Duodenal mucosa (tissue), 2 donors: ENCODE results near the gene ARNT2.

Experiments used
- H3K27ac ChIP-seq: one replicate; pipeline ENCODE4 v1.7.0; 2013; ENCODE audit warnings: low read depth, low read length
- H3K27me3 ChIP-seq, 2 donors: one replicate each; pipeline ENCODE4 v1.7.0; 2013; ENCODE audit warnings: low read length in 2 of 2, control low read depth in 1 of 2; ENCODE audit not compliant: insufficient read depth in 2 of 2, control insufficient read depth in 1 of 2
- H3K36me3 ChIP-seq, 2 donors: one replicate each; pipeline ENCODE4 v1.7.0; 2013; ENCODE audit warnings: low read length in 2 of 2, control low read depth in 1 of 2; ENCODE audit not compliant: insufficient read depth in 2 of 2, control insufficient read depth in 1 of 2
- H3K4me1 ChIP-seq, 2 donors: one replicate each; pipeline ENCODE4 v1.7.0; 2013; ENCODE audit warnings: low read length in 2 of 2, control low read depth in 1 of 2; ENCODE audit not compliant: insufficient read depth in 2 of 2, control insufficient read depth in 1 of 2
- H3K4me3 ChIP-seq, 2 donors: one replicate each; pipeline ENCODE4 v1.7.0; 2013; ENCODE audit warnings: low read length in 2 of 2, low read depth in 1 of 2
- H3K9ac ChIP-seq, 2 donors: one replicate each; pipeline ENCODE4 v1.7.0; 2013; ENCODE audit warnings: low read length in 2 of 2, low read depth in 1 of 2
- H3K9me3 ChIP-seq, 2 donors: one replicate each; pipeline ENCODE4 v1.7.0; 2013; ENCODE audit warnings: low read length in 2 of 2, control low read depth in 1 of 2; ENCODE audit not compliant: control insufficient read depth in 1 of 2

The ARNT2 gene

GRCh38 chr15:80485370-80486164, 81.4 kb downstream of the ARNT2 start:
- H3K9ac ChIP-seq = no peak overlapping the region
- H3K36me3 ChIP-seq = no peaks in the 10 kb centered on the region
- H3K27ac ChIP-seq = no peak overlapping the region
- no peaks in the 10 kb centered on the region for H3K9me3 ChIP-seq
- no peaks in the 10 kb centered on the region for H3K4me1 ChIP-seq
- H3K27me3 ChIP-seq = no peaks in the 10 kb centered on the region
- no peak overlapping the region for H3K4me3 ChIP-seq

GRCh38 chr15:80487839-80488390, 83.7 kb downstream of the ARNT2 start:
- no peaks in the 10 kb centered on the region for H3K27me3 ChIP-seq
- H3K9ac ChIP-seq = no peak overlapping the region
- H3K27ac ChIP-seq = no peak overlapping the region
- H3K9me3 ChIP-seq = no peaks in the 10 kb centered on the region
- no peak overlapping the region for H3K4me3 ChIP-seq
- no peaks in the 10 kb centered on the region for H3K36me3 ChIP-seq
- H3K4me1 ChIP-seq = no peaks in the 10 kb centered on the region

GRCh38 chr15:80489030-80489594, 84.9 kb downstream of the ARNT2 start:
- Histone ChIP-seq H3K9me3 (no peaks in the 10 kb centered on the region), H3K27ac (no peak overlapping the region), H3K9ac (no peak overlapping the region), H3K36me3 (no peaks in the 10 kb centered on the region), H3K27me3 (no peaks in the 10 kb centered on the region), H3K4me3 (no peak overlapping the region), H3K4me1 (no peaks in the 10 kb centered on the region)

DNA sequence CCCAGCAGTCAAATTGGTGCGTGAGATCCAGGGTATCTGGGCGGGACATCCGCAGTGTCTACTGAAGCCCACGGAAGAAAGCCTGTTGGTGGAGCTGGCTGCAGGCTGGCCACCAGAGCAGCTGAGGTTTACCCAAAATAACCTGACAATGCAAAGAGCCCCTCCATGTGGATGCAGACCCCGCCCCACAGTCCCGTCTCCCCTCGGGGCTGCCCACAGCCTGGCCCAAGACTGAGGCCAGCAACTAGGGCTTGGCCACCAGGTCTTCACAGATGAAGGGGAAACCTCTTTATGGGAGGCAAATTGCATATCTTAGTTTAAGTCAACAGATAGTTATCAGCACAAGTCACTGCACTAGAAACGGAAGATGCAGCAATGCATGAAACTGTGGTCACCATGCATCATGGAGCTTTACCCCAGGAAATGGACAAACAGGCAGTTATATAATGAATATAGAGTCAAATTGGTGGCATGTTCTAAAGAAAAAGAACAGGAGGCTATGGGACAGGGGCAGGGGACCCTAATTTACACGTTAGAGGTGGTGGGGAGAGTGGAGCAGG, 86.3 kb downstream of the ARNT2 start:
- no peak overlapping the region for H3K27ac ChIP-seq
- no peak overlapping the region for H3K4me3 ChIP-seq
- H3K27me3 ChIP-seq = no peaks in the 10 kb centered on the region
- no peaks in the 10 kb centered on the region for H3K4me1 ChIP-seq
- H3K36me3 ChIP-seq = no peaks in the 10 kb centered on the region
- H3K9ac ChIP-seq = no peak overlapping the region
- no peaks in the 10 kb centered on the region for H3K9me3 ChIP-seq

DNA sequence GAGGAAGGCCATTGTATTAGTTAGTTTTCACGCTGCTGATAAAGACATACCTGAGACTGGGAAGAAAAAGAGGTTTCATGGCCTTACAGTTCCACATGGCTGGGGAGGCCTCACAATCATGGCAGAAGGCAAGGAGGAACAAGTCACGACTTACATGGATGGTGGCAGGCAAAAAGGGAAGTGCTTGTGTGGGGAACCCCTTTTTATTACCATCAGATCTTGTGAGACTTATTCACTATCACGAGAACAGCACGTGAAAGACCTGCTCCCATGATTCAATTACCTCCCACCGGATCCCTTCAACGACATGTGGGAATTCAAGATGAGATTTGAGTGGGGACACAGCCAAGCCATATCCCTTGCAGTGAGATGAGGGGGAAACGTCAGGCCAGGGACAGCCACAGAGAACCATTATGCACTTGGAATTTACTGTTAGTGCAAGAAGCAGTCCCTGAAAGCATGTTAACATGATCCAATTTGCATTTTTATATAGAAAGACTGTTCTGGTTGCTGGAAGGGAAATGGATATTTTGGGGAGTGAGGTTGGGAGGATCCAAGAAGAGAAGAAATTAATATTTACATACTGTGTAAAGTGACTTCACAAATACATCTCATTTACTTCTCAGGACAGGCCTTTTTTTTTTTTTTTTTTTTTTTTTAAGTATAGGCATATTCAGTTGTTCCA, 87.1 kb downstream of the ARNT2 start:
- no peak overlapping the region for H3K9ac ChIP-seq
- H3K27me3 ChIP-seq = no peaks in the 10 kb centered on the region
- H3K4me1 ChIP-seq = no peaks in the 10 kb centered on the region
- no peaks in the 10 kb centered on the region for H3K9me3 ChIP-seq
- H3K4me3 ChIP-seq = no peak overlapping the region
- no peak overlapping the region for H3K27ac ChIP-seq
- H3K36me3 ChIP-seq = no peaks in the 10 kb centered on the region

DNA sequence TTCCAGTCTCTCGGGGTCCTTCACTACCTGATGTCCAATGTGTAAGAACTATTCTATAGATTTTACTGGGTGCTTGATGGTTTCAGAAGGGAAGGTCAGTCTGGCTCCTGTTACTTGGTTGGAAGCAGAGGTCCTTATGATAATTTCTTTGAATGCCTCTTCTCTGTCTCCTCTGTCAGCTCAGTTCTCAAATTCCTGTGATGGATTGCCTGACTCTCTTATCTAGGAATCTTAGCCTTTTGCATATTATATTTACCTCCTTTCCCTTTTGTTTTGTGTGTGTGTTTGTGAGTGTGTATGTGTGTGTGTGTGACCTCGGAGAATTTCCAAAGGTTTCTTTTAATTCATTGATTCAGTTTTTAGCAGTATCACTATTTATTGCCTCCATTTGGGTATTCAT, 88.2 kb downstream of the ARNT2 start:
- Histone ChIP-seq H3K27me3 (no peaks in the 10 kb centered on the region), H3K36me3 (no peaks in the 10 kb centered on the region), H3K9ac (no peak overlapping the region), H3K4me1 (no peaks in the 10 kb centered on the region), H3K27ac (no peak overlapping the region), H3K9me3 (no peaks in the 10 kb centered on the region), H3K4me3 (no peak overlapping the region)

GRCh38 chr15:80492874-80493273, 88.7 kb downstream of the ARNT2 start:
- Histone ChIP-seq H3K9ac (no peak overlapping the region), H3K27ac (no peak overlapping the region), H3K4me3 (no peak overlapping the region), H3K27me3 (no peaks in the 10 kb centered on the region), H3K36me3 (no peaks in the 10 kb centered on the region), H3K9me3 (no peaks in the 10 kb centered on the region), H3K4me1 (no peaks in the 10 kb centered on the region)

DNA sequence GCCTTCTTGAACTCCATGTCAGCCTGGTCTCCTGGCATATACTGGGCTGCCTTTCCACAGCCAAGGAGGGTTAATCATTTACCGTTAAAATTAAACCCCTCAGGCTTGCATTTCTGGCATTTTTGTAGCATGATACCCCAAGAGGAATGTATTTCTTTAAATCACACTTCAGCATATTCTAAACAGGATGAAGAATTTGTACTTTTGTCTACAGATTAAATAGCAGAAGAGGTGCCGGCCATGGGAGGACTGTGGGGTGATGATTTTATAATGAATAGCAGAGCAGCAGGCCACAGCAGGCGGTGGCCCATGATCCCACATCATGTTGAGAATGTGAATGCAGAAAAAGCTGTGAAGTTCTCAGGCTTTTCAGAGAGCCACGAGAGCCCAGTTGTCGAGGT, 90.2 kb downstream of the ARNT2 start:
- H3K36me3 ChIP-seq = no peaks in the 10 kb centered on the region
- no peaks in the 10 kb centered on the region for H3K9me3 ChIP-seq
- H3K4me3 ChIP-seq = no peak overlapping the region
- no peaks in the 10 kb centered on the region for H3K27me3 ChIP-seq
- H3K27ac ChIP-seq = no peak overlapping the region
- no peaks in the 10 kb centered on the region for H3K4me1 ChIP-seq
- H3K9ac ChIP-seq = no peak overlapping the region

GRCh38 chr15:80494756-80495155, 90.6 kb downstream of the ARNT2 start:
- Histone ChIP-seq H3K27ac (no peak overlapping the region), H3K9me3 (no peaks in the 10 kb centered on the region), H3K9ac (no peak overlapping the region), H3K4me1 (no peaks in the 10 kb centered on the region), H3K36me3 (no peaks in the 10 kb centered on the region), H3K27me3 (no peaks in the 10 kb centered on the region), H3K4me3 (no peak overlapping the region)

DNA sequence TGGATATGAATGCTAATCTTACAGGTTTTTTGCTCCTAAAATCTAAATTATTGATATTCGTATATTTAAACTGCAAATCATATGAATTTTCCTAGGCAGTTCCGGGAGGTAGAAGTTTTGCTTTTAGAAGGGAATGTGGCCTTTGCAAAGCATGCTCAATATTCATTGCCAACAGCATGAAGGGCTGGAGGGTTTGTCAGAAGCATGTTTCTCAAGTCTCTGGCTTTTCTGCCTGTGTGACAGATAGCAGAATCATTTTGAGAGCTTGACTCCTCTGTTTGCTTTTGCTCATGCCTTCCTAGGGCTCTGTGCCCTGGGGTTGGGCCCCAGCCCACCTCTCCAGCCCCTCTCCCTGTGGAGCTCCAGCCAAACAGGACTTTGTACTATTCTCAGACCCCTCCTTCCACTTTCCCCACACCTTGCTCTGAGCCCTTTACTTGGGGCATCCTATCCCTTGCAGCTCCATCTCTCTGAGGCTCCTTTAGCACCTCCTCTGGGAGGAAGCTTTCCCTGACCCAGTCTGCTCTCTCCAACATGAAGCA, 91.3 kb downstream of the ARNT2 start:
- Histone ChIP-seq H3K4me3 (no peak overlapping the region), H3K27ac (no peak overlapping the region)

More for the DNA sequence above, 91.3 kb downstream of the ARNT2 start:
- H3K9me3 ChIP-seq = no peaks in the 10 kb centered on the region
- H3K9ac ChIP-seq = no peak overlapping the region
- no peaks in the 10 kb centered on the region for H3K27me3 ChIP-seq
- H3K4me1 ChIP-seq = no peaks in the 10 kb centered on the region
- H3K36me3 ChIP-seq = no peaks in the 10 kb centered on the region
